ENCODE data around the gene EPHA3.

Gene EPHA3

DNA sequence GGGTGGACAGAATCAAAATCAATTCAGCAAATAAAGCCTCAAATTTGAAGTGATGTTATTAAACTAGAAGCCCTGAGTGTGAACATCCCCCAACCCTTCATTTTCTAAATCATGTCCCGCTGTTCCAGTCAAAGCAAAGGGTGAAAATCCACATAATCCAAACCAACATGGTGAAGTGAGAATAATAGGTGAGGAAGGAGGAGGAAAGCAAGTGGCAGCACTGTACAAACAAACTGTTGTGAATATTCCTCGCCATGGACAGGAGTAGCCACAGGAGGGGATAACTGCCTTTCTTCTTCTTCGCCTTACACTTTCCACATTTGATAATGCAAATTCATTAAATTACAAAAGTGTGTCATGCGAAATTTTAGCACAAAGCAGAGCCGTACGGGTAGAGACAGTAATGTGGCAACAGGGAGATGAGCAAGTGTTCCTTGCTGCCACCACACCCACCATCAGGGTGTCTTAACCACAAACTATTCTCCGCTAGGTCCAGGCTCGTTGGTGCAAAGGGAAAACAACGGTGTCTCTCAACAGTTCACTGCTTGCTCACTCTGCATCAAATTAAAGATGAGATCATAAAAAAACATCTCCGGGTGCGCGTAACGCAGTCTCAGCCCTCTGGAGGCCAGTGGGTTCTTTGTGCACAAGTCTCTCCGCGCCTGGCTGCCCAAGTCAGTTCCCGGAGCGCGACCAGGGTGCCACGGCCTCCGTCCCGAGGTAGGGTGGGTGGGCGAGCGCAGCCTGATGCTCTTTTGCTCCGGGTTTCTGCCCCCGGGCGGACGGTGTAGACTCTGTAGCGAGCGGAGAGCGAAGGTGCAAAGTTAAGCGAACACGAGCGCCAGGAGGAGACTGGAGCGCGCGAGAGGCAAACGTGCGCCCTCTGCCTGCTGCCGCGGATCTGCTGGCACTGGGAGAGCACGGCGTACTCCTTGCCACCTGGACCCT lies 6.7 kb downstream of the EPHA3 start:
- H2BK5ac ChIP-seq (ENCODE audit: low read length), result peak overlapping the region; percentile 54
- peak overlapping the region; percentile 32 for H2BK15ac ChIP-seq (ENCODE audit: low read length)
- no peak overlapping the region for H3K4ac ChIP-seq (ENCODE audit: low read length)
- peak overlapping the region; percentile 86 for H3K18ac ChIP-seq (ENCODE audit: low read length)
- peak overlapping the region; percentile 88 for H2AFZ ChIP-seq (ENCODE audit: low read length)
- no peak overlapping the region for H2BK12ac ChIP-seq (ENCODE audit: low read length)
- H2AK5ac ChIP-seq (ENCODE audit: low read depth, low read length), result no peak overlapping the region
- H3K9me3 ChIP-seq (replicated peaks in 1 of 2; ENCODE audit: control insufficient read depth in 2 of 2, insufficient read depth in 1 of 2, low read depth in 1 of 2, low read length in 2 of 2), result no peaks in the 10 kb centered on the region
- no peak overlapping the region for H4K91ac ChIP-seq (ENCODE audit: low read depth, low read length, poor library complexity)
- no peaks in the 10 kb centered on the region for H3K36me3 ChIP-seq (replicated peaks in 1 of 2; ENCODE audit: control insufficient read depth in 2 of 2, insufficient read depth in 2 of 2, low read length in 2 of 2)
- H3K9ac ChIP-seq (ENCODE audit: low read depth, low read length, poor library complexity), result peak overlapping the region; percentile 53
- H3K4me1 ChIP-seq (ENCODE audit: control insufficient read depth in 2 of 2, insufficient read depth in 1 of 2, low read depth in 1 of 2, low read length in 2 of 2), result peaks cover 2 to 6% of the 10 kb centered on the region in 2 donors
- no peaks in the 10 kb centered on the region for H3K79me1 ChIP-seq (ENCODE audit: low read depth, low read length)
- H3K27me3 ChIP-seq (ENCODE audit: control insufficient read depth in 3 of 3, insufficient read depth in 3 of 3, low read depth in 1 of 3, low read length in 3 of 3), result no peaks in the 10 kb centered on the region
- no peak overlapping the region for H3K27ac ChIP-seq (replicated peaks; ENCODE audit: low read length)
- no CpG with 5 or more reads among the region's 42 CpGs for WGBS, 2 donors (ENCODE audit: extremely low coverage in 2 of 2, insufficient read length in 2 of 2, insufficient replicate concordance in 1 of 2)
- peak overlapping the region; percentile 11 for H3K23ac ChIP-seq (ENCODE audit: low read depth, low read length, poor library complexity)
- H3K4me3 ChIP-seq (ENCODE audit: low read length in 2 of 2), result peak overlapping the region; percentile 52 to 76
- no peak overlapping the region for H3K14ac ChIP-seq (ENCODE audit: low read length)
- H2BK120ac ChIP-seq (ENCODE audit: low read depth, low read length), result no peak overlapping the region
- peak overlapping the region; percentile 43 for H4K8ac ChIP-seq (ENCODE audit: low read depth, low read length)
- peak; percentile 56 for DNase-seq (ENCODE audit: low spot score)
- H3K4me2 ChIP-seq (ENCODE audit: insufficient read depth, low read length, poor library complexity, severe bottlenecking), result peak overlapping the region; percentile 78

DNA sequence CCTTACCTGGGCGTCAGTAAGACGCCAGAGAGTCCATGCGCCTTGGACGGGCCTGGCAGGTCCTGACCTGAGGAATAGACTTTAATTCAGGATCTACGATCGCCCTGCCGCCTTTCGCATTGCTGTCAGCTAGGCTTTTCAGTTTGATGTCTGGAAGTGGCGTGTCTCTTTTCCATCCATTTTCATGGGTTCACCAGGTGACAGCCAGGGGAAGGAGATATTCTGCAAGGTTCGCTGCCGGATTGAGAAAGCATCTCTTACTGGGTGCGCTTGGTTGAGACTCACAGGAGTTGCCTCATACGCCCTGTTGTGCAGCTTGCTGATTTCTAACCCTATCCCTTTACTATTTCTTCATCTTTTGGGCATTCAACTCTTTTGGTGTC lies 7.4 kb downstream of the EPHA3 start:
- no peak overlapping the region for H2AK5ac ChIP-seq (ENCODE audit: low read depth, low read length)
- H3K23ac ChIP-seq (ENCODE audit: low read depth, low read length, poor library complexity), result peak overlapping the region; percentile 11

DNA sequence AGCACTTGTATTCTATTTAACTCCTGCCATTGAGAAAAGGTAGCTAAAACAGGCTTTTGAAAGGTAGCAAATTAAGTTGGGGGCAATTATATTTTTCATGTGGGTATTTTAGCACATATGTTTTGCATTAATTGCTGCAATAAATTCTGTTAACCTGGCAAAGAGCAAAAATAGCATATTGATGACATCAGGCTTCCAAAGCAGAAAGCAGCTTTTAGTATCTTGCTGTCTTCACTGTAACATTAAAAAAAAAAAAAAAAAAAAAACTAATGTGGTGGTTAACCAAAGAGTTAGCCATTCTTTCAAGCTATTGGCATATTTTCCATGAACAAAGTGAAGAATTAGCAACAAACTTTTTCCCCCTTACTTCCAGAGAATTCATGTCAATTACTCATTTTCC lies 9.1 kb downstream of the EPHA3 start:
- H3K27ac ChIP-seq (replicated peaks; ENCODE audit: low read length), result no peak overlapping the region
- H3K27me3 ChIP-seq (ENCODE audit: control insufficient read depth in 3 of 3, insufficient read depth in 3 of 3, low read depth in 1 of 3, low read length in 3 of 3), result no peaks in the 10 kb centered on the region
- H3K79me1 ChIP-seq (ENCODE audit: low read depth, low read length), result no peaks in the 10 kb centered on the region
- no peak overlapping the region for H2BK120ac ChIP-seq (ENCODE audit: low read depth, low read length)
- no peak overlapping the region for H2BK12ac ChIP-seq (ENCODE audit: low read length)
- no peak overlapping the region for H2BK5ac ChIP-seq (ENCODE audit: low read length)
- no peak overlapping the region for H4K8ac ChIP-seq (ENCODE audit: low read depth, low read length)
- no peak overlapping the region for H3K18ac ChIP-seq (ENCODE audit: low read length)
- H3K9me3 ChIP-seq (replicated peaks in 1 of 2; ENCODE audit: control insufficient read depth in 2 of 2, insufficient read depth in 1 of 2, low read depth in 1 of 2, low read length in 2 of 2), result no peaks in the 10 kb centered on the region
- no peak overlapping the region for H4K91ac ChIP-seq (ENCODE audit: low read depth, low read length, poor library complexity)
- peaks cover 2 to 6% of the 10 kb centered on the region in 2 donors for H3K4me1 ChIP-seq (ENCODE audit: control insufficient read depth in 2 of 2, insufficient read depth in 1 of 2, low read depth in 1 of 2, low read length in 2 of 2)
- H3K23ac ChIP-seq (ENCODE audit: low read depth, low read length, poor library complexity), result no peak overlapping the region
- no peak for DNase-seq (ENCODE audit: low spot score)
- H3K14ac ChIP-seq (ENCODE audit: low read length), result no peak overlapping the region
- no peak overlapping the region for H3K9ac ChIP-seq (ENCODE audit: low read depth, low read length, poor library complexity)
- no peak overlapping the region for H3K4me3 ChIP-seq (ENCODE audit: low read length in 2 of 2)
- no peak overlapping the region for H2AFZ ChIP-seq (ENCODE audit: low read length)
- no peak overlapping the region for H3K4ac ChIP-seq (ENCODE audit: low read length)
- H3K36me3 ChIP-seq (replicated peaks in 1 of 2; ENCODE audit: control insufficient read depth in 2 of 2, insufficient read depth in 2 of 2, low read length in 2 of 2), result no peaks in the 10 kb centered on the region
- H3K4me2 ChIP-seq (ENCODE audit: insufficient read depth, low read length, poor library complexity, severe bottlenecking), result no peak overlapping the region
- no peak overlapping the region for H2AK5ac ChIP-seq (ENCODE audit: low read depth, low read length)
- no peak overlapping the region for H2BK15ac ChIP-seq (ENCODE audit: low read length)

More for the DNA sequence above, 7.4 kb downstream of the EPHA3 start:
- H2BK12ac ChIP-seq (ENCODE audit: low read length), result no peak overlapping the region
- peak overlapping the region; percentile 54 for H2BK5ac ChIP-seq (ENCODE audit: low read length)
- DNase-seq (ENCODE audit: low spot score), result no peak
- no peaks in the 10 kb centered on the region for H3K27me3 ChIP-seq (ENCODE audit: control insufficient read depth in 3 of 3, insufficient read depth in 3 of 3, low read depth in 1 of 3, low read length in 3 of 3)
- H3K4me1 ChIP-seq (ENCODE audit: control insufficient read depth in 2 of 2, insufficient read depth in 1 of 2, low read depth in 1 of 2, low read length in 2 of 2), result peaks cover 2 to 6% of the 10 kb centered on the region in 2 donors
- no peak overlapping the region for H3K14ac ChIP-seq (ENCODE audit: low read length)
- no peak overlapping the region for H3K9ac ChIP-seq (ENCODE audit: low read depth, low read length, poor library complexity)
- H4K91ac ChIP-seq (ENCODE audit: low read depth, low read length, poor library complexity), result no peak overlapping the region
- peak overlapping the region; percentile 88 for H2AFZ ChIP-seq (ENCODE audit: low read length)
- H3K27ac ChIP-seq (replicated peaks; ENCODE audit: low read length), result no peak overlapping the region
- no peak overlapping the region for H3K18ac ChIP-seq (ENCODE audit: low read length)
- no peak overlapping the region for H3K4ac ChIP-seq (ENCODE audit: low read length)
- WGBS, 2 donors (ENCODE audit: extremely low coverage in 2 of 2, insufficient read length in 2 of 2, insufficient replicate concordance in 1 of 2), result no CpG with 5 or more reads among the region's 13 CpGs
- peak overlapping the region; percentile 78 for H3K4me2 ChIP-seq (ENCODE audit: insufficient read depth, low read length, poor library complexity, severe bottlenecking)
- peak overlapping the region in 1 of 2 donors; percentile 52 for H3K4me3 ChIP-seq (ENCODE audit: low read length in 2 of 2)
- H2BK120ac ChIP-seq (ENCODE audit: low read depth, low read length), result no peak overlapping the region
- H3K9me3 ChIP-seq (replicated peaks in 1 of 2; ENCODE audit: control insufficient read depth in 2 of 2, insufficient read depth in 1 of 2, low read depth in 1 of 2, low read length in 2 of 2), result no peaks in the 10 kb centered on the region
- no peak overlapping the region for H2BK15ac ChIP-seq (ENCODE audit: low read length)
- H3K36me3 ChIP-seq (replicated peaks in 1 of 2; ENCODE audit: control insufficient read depth in 2 of 2, insufficient read depth in 2 of 2, low read length in 2 of 2), result no peaks in the 10 kb centered on the region
- H4K8ac ChIP-seq (ENCODE audit: low read depth, low read length), result no peak overlapping the region
- H3K79me1 ChIP-seq (ENCODE audit: low read depth, low read length), result no peaks in the 10 kb centered on the region

DNA sequence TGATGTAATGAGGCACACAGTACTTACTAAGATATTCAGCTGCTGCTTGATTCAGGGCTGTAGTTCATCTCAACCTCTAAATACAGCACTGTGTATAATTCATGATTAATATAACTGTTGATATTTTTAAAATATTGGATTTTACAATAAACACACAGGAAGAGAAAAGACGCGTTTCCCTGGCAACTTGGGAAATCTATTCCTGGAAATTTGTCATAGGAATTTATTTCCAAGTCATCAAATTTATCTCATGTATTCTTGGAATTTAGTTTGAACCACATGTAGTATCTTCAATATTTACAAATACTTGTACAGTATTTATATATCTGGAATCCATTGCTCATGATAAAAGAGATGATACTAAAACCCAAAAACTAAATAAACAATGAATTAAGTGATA lies 30.6 kb downstream of the EPHA3 start:
- DNase-seq (ENCODE audit: low spot score), result no peak
- Histone ChIP-seq H3K9me3 (replicated peaks in 1 of 2; ENCODE audit: control insufficient read depth in 2 of 2, insufficient read depth in 1 of 2, low read depth in 1 of 2, low read length in 2 of 2) (no peaks in the 10 kb centered on the region), H3K79me1 (ENCODE audit: low read depth, low read length) (no peaks in the 10 kb centered on the region), H3K14ac (ENCODE audit: low read length) (no peak overlapping the region), H4K8ac (ENCODE audit: low read depth, low read length) (no peak overlapping the region), H2BK120ac (ENCODE audit: low read depth, low read length) (no peak overlapping the region), H3K4ac (ENCODE audit: low read length) (no peak overlapping the region), H4K91ac (ENCODE audit: low read depth, low read length, poor library complexity) (no peak overlapping the region), H2BK12ac (ENCODE audit: low read length) (no peak overlapping the region), H3K4me3 (ENCODE audit: low read length in 2 of 2) (no peak overlapping the region), H3K27me3 (ENCODE audit: control insufficient read depth in 3 of 3, insufficient read depth in 3 of 3, low read depth in 1 of 3, low read length in 3 of 3) (no peaks in the 10 kb centered on the region), H2BK5ac (ENCODE audit: low read length) (no peak overlapping the region), H3K4me2 (ENCODE audit: insufficient read depth, low read length, poor library complexity, severe bottlenecking) (no peak overlapping the region), H3K27ac (replicated peaks; ENCODE audit: low read length) (no peak overlapping the region), H2AFZ (ENCODE audit: low read length) (no peak overlapping the region), H3K36me3 (replicated peaks in 1 of 2; ENCODE audit: control insufficient read depth in 2 of 2, insufficient read depth in 2 of 2, low read length in 2 of 2) (no peaks in the 10 kb centered on the region), H3K4me1 (ENCODE audit: control insufficient read depth in 2 of 2, insufficient read depth in 1 of 2, low read depth in 1 of 2, low read length in 2 of 2) (peaks cover 0 to 2% of the 10 kb centered on the region in 2 donors), H3K23ac (ENCODE audit: low read depth, low read length, poor library complexity) (no peak overlapping the region), H2AK5ac (ENCODE audit: low read depth, low read length) (no peak overlapping the region), H3K9ac (ENCODE audit: low read depth, low read length, poor library complexity) (no peak overlapping the region), H3K18ac (ENCODE audit: low read length) (no peak overlapping the region), H2BK15ac (ENCODE audit: low read length) (no peak overlapping the region)
- WGBS, 2 donors (ENCODE audit: extremely low coverage in 2 of 2, insufficient read length in 2 of 2, insufficient replicate concordance in 1 of 2), result no CpG with 5 or more reads among the region's 2 CpGs

Measured in neuronal stem cell (in vitro differentiated cells).